Uterus (tissue), 2 donors: ENCODE results near the gene SPATA21.

Source experiments
- CTCF ChIP-seq, 4 experiments: fragments of 200-600 bp in 2 of 4; fragments of 450-650 bp in 2 of 4; sonication (generic) in 2 of 4; IDR thresholded peaks; one replicate each; pipeline ENCODE4 v1.5.1; 2016 to 2019; ENCODE audit warnings: antibody characterized with exemption in 4 of 4, mild to moderate bottlenecking in 2 of 4, moderate library complexity in 1 of 4
- POLR2A ChIP-seq, 2 donors: fragments of 450-650 bp; IDR thresholded peaks; one replicate each; pipeline ENCODE4 v1.6.1; 2016; ENCODE audit warnings: antibody characterized with exemption in 2 of 2, mild to moderate bottlenecking in 1 of 2, moderate library complexity in 1 of 2

- TF ChIP-seq CTCF (IDR thresholded peaks at IDR 0.05), result no peak
- no peak for TF ChIP-seq POLR2A (IDR thresholded peaks at IDR 0.05)
These were observed 27.6 kb downstream of the SPATA21 start for GRCh38 chr1:16409536-16410152.
